HPDE6-E6E7 (cell line): Measurements from ENCODE around the gene COL6A1.

Source experiments
- DNase-seq: peaks from one replicate; pipeline ENCODE4 v3.0.0; 2011; ENCODE audit warnings: missing footprints; ENCODE audit errors: extremely low spot score

COL6A1 gene

GRCh38 chr21:46050668-46051378, 69.3 kb downstream of the COL6A1 start:
- DNase-seq, result no peak

- DNase-seq, result no peak
These were observed 69.8 kb downstream of the COL6A1 start for GRCh38 chr21:46051379-46051770.

DNA sequence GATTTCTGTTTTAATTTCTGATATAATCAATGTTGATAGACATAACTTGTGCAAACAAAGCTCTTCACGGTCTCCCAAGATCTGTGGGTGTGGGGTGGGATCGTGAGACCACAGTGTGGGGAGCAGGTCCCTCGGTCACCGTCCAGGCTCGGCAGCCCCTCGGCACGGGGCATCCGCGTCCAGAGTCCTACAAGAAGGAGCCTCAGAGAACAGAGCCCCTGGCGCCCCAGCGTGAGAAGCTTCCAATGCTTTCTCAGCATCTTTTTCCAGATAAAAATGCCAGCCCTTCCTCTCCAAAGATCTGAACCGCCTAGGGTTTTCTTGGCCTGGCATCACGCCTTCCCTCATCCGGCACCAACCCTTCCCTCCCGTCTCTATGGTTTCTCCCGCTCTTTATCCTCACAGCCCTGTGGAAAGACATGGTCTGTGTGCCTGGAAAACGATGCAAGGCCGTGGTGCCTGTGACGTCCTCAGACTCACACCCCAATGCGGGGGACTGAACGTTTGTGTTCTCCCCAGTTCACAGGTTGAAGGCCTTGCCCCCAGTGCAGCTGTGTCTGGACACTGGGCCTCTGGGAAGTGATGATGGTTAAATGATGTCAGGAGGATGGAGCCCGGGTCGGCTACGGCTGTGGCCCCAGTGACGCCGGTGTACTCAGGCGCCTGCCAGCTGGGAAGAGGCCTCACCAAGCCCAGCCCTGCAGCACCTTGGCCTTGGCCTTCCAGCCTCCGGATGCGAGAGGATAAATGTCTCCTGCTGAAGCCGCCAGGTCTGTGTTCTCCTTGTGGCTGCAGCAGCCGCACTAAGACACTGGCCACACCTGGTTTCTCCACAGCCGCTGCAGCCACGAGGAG, 70.5 kb downstream of the COL6A1 start:
- no peak for DNase-seq

DNA sequence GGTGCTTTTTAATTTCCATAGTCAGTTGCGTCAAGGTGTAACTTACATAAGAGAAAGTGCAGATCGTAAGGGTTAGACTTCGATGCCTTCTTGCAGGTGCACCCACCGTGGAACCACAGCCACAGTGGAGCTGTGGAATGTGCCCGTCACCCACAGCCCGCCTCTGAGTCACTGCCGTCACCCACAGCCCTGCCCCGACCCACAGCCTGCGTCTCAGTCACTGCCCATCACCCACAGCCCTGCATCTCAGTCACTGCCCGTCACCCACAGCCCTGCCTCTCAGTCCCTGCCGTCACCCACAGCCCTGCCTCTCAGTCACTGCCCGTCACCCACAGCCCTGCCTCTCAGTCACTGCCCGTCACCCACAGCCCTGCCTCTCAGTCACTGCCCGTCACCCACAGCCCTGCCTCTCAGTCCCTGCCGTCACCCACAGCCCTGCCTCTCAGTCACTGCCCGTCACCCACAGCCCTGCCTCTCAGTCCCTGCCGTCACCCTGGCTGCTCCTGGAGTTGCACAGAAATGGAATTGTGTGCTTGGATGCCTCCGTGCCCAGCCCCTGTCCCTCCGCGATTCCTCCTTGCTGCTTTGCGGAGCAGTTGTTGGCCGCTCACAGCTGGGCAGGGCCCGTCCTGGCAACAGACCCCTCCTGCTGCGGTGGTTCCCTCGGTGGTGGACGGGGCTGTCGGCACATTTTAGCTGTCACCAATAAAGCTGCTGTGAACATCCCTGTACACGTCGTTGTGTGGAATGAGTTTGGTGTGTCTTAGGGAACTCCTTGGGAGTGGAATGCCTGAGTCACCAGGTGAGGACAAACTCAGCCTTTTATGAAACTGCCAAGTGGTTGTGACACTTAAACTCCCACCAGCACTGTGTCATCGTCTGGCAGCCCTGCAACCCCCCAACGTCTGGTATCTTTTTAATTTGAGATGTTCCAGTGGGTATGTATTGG, 71.4 kb downstream of the COL6A1 start:
- DNase-seq, result no peak

DNA sequence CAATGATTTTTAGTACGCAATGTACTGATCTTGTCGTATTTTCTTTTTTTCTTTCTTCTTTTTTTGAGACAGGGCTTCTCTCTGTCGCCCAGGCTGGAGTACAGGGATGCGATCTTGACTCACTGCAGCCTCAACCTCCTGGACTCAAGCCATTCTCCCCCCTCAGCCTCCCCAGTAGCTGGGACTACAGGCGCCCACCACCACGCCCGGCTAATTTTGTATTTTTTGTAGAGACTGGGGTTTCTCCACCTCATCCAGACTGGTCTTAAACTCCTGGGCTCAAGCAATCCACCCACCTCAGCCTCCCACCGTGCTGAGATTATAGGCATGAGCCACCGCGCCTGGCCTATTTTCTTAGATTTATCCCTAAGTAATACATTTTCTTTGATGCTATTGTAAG, 72.5 kb downstream of the COL6A1 start:
- DNase-seq, result no peak

DNA sequence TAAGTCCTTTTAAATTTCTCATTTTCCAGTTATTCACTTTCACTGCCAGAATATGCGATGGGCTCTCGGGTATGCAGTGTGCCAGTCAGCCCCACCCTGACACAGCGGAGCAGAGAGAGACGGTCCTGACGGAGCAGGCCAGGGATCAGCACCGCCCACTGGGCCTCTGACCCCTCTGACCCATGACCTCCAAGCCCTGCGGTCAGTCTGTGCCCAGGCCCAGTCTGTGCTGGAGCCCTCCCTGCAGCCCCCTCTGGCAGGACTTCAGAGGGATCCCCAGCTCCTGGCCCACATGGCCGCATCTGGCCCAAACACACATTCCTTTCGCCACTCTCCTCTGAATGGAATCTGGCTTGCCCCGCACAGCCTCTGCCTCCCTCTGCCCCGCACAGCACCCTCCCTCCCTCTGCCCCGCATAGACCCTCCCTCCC, 72.9 kb downstream of the COL6A1 start:
- DNase-seq, result no peak
